Measurements from ENCODE around the gene SEPTIN2. TPM values are rescaled to one million over a fixed set of nuclear protein-coding genes. Genes with fewer than 3 reads are reported as not detected.
"Not testable (repeated sequence)": the region's sequence is repeated elsewhere in the genome, so short reads cannot be mapped to it uniquely, and the experiment has no call there.

SEPTIN2 gene
- total and polyA plus RNA-seq, 11 donors = 91.2 to 237 (median 199) TPM

GRCh38 chr2:241316825-241317224 lies 1.1 kb downstream of the SEPTIN2 start:
- peaks cover 0 to 7% (median 0%) of the 10 kb centered on the region in 9 donors for H3K36me3 ChIP-seq
- intact Hi-C loops (cut with DNase I) = loop anchor here in 6 of 10 donors (5.0 kb wide), 3 partner anchors 35 to 45 kb away; partner anchors contain the start of gene FARP2 (in 1 of the 6)
- no peak for TF ChIP-seq POLR2A (IDR thresholded peaks at IDR 0.05)
- TF ChIP-seq, protein P1, sequence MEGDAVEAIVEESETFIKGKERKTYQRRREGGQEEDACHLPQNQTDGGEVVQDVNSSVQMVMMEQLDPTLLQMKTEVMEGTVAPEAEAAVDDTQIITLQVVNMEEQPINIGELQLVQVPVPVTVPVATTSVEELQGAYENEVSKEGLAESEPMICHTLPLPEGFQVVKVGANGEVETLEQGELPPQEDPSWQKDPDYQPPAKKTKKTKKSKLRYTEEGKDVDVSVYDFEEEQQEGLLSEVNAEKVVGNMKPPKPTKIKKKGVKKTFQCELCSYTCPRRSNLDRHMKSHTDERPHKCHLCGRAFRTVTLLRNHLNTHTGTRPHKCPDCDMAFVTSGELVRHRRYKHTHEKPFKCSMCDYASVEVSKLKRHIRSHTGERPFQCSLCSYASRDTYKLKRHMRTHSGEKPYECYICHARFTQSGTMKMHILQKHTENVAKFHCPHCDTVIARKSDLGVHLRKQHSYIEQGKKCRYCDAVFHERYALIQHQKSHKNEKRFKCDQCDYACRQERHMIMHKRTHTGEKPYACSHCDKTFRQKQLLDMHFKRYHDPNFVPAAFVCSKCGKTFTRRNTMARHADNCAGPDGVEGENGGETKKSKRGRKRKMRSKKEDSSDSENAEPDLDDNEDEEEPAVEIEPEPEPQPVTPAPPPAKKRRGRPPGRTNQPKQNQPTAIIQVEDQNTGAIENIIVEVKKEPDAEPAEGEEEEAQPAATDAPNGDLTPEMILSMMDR (IDR thresholded peaks at IDR 0.05) = no peak
- H3K4me3 ChIP-seq = peak overlapping the region; percentile 59 to 93 (median 80)
- no peaks in the 10 kb centered on the region for H3K9me3 ChIP-seq
- no peak for ATAC-seq
- peak overlapping the region; percentile 89 to 100 (median 99) for H3K27ac ChIP-seq
- H3K4me1 ChIP-seq = peaks cover 6 to 82% (median 67%) of the 10 kb centered on the region in 12 donors
- no peak for DNase-seq
- 4 to 12% (median 7%) methylated on average over 4 of the region's 4 CpGs for WGBS, 4 donors
- H3K27me3 ChIP-seq = no peaks in the 10 kb centered on the region

DNA sequence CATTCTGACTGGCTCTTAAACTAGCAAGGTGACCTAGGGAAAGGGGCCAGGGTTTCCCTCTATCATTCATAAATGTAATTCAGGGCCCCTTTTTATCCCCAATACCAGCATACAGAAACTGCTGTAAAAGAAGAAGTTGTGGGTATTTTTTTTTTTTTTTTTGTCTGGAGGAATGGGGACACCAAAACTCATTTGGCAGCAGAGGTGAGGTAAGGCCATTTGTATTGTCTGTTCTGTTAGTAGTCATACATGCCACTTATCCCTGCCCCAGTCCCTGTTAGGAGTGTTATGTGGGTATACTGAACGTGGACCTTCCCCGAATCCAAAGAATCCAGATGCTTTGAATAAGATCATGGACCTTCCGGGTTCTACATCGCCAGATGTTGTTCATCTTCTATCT lies 1.7 kb downstream of the SEPTIN2 start:
- peaks cover 6 to 83% (median 72%) of the 10 kb centered on the region in 12 donors for H3K4me1 ChIP-seq

GRCh38 chr2:241318830-241319229 lies 3.1 kb downstream of the SEPTIN2 start:
- not testable (repeated sequence) for DNase-seq, H3K36me3 ChIP-seq, H3K27me3 ChIP-seq, H3K9me3 ChIP-seq, ATAC-seq, H3K27ac ChIP-seq
- Histone ChIP-seq H3K4me1 (peaks cover 10 to 82% (median 64%) of the 10 kb centered on the region in 12 donors), H3K4me3 (peak overlapping the region in 2 of 12 donors; percentile 81 to 84)
- intact Hi-C loops (cut with DNase I) = loop anchor here in 6 of 10 donors (5.0 kb wide), 3 partner anchors 33 to 47 kb away; partner anchors contain the start of gene FARP2 (in 1 of the 6)
- WGBS, 4 donors = 87 to 94% (median 92%) methylated on average over 6 of the region's 6 CpGs

More for the DNA sequence above, 1.7 kb downstream of the SEPTIN2 start:
- DNase-seq (no peak), ATAC-seq (no peak)
- Histone ChIP-seq H3K36me3 (peaks cover 0 to 7% (median 0%) of the 10 kb centered on the region in 9 donors), H3K4me3 (peak overlapping the region in 11 of 12 donors; percentile 59 to 93 (median 81)), H3K27me3 (no peaks in the 10 kb centered on the region), H3K27ac (peak overlapping the region in 9 of 12 donors; percentile 92 to 100 (median 99)), H3K9me3 (no peaks in the 10 kb centered on the region)
- no peak for TF ChIP-seq POLR2A (IDR thresholded peaks at IDR 0.05)
- TF ChIP-seq, protein P1 (IDR thresholded peaks at IDR 0.05) = no peak
- intact Hi-C loops (cut with DNase I) = loop anchor here in 6 of 10 donors (5.0 kb wide), 3 partner anchors 35 to 45 kb away; partner anchors contain the start of gene FARP2 (in 1 of the 6)
- WGBS, 4 donors = 45 to 53% (median 49%) methylated on average over 4 of the region's 4 CpGs

GRCh38 chr2:241320394-241320793 lies 4.7 kb downstream of the SEPTIN2 start:
- H3K4me3 ChIP-seq = no peak overlapping the region
- no peaks in the 10 kb centered on the region for H3K9me3 ChIP-seq
- TF ChIP-seq POLR2A (IDR thresholded peaks at IDR 0.05) = no peak
- TF ChIP-seq, protein P1 (IDR thresholded peaks at IDR 0.05) = no peak
- intact Hi-C loops (cut with DNase I) = no loop called here
- H3K36me3 ChIP-seq = peaks cover 0 to 14% (median 9%) of the 10 kb centered on the region in 9 donors
- 93 to 95% (median 95%) methylated on average over 8 of the region's 8 CpGs for WGBS, 4 donors
- DNase-seq = no peak
- H3K4me1 ChIP-seq = peaks cover 11 to 90% (median 68%) of the 10 kb centered on the region in 12 donors
- no peak for ATAC-seq
- H3K27ac ChIP-seq = no peak overlapping the region
- no peaks in the 10 kb centered on the region for H3K27me3 ChIP-seq

Measured in heart left ventricle (tissue), 16 donors.